NCI-H2196 treated with DMSO at 0.1 percent for 48 hours (cell line): ENCODE data around the gene ELMO1.

ENCODE experiments used
- DNase-seq: peaks from one replicate; lab custom pipeline; 2025; ENCODE audit not compliant: unreplicated experiment; lab: John Stamatoyannopoulos, UW

The ELMO1 gene

DNA sequence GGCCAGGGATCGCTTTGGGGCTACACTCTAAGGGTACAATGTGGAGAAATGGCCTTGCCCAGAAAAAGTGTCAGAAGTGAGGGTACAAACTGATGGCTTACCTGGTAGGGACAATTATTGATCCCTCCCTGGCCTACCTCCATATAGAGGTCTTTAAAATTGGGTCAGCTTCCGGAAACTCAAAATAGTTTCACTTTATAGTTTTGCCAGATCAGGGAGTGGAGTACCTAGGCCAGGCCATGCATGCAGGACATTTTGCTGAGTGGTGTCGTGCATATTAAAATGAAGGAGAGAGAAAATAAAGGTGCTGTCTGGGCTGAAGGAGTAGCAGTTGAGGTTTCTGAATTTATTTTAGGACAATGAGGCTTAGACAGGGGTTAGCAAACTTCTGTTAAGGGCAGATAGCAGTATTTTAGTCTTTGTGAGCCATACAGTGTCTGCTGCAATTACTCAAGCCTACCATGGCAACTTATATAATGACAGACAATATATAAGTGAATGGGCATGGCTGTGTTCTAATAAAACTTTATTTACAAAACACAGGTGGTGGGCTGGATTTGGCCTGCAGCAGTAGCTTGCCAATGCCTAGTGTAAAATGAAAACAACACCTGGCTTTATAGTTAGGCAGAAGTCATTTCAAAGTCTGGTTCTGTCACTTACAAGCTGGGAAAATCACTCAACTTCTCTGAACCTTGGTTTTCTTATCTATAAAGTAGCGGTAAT, 547.5 kb downstream of the ELMO1 start:
- no peak for DNase-seq

DNA sequence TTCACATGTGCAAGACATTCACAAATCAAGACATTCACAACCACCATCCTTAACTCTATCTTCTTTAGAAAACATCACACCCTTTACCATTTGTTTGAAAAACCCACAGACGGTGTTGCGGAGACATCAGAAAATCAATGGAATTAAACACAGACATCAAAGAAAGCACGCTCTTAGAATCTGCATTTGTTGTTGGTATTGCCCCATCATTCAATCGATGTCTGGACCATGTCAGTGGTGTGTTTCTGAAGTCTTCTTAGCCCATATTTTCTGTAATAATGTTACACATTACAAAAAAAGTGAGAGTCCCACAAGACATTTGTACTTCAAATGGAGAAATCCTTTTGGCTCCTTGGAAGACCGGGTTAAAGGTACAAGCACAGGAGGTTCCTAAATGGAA, 550.5 kb downstream of the ELMO1 start:
- DNase-seq: no peak

DNA sequence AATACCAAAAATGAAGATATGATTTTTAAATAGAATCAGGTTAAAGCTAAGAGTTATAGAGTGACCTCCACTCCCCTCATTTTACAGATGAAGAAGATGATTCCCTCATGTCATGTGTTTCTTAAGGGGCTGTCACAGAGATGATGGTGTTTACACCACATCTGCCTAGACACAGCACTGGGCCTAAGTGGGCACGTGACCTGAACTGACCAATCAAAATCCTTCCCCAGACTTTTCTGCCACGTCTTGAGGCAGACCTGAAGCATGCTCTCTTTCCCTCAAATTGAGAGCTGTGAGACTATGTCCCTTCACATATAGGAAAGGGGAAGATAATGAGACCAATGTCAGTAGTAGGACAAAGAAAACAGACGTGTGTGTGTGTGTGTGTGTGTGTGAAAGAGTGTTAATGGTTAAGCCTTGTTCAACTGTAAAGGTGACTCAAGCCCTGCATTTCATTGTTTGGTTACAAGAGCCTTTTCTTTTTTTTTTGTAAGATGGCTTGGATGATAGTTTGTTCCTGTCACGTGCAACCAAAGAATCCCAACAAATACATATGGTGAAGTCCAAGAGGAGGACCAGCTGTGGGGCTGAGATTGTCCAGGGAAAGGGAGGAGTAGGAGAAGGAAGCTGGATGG, 551.6 kb downstream of the ELMO1 start:
- DNase-seq: no peak

- DNase-seq: no peak
Observed at GRCh38 chr7:36896418-36896817, 552.2 kb downstream of the ELMO1 start.

- no peak for DNase-seq
Observed at GRCh38 chr7:36895192-36895591, 553.5 kb downstream of the ELMO1 start.

GRCh38 chr7:36894190-36894589, 554.5 kb downstream of the ELMO1 start:
- DNase-seq: no peak

DNA sequence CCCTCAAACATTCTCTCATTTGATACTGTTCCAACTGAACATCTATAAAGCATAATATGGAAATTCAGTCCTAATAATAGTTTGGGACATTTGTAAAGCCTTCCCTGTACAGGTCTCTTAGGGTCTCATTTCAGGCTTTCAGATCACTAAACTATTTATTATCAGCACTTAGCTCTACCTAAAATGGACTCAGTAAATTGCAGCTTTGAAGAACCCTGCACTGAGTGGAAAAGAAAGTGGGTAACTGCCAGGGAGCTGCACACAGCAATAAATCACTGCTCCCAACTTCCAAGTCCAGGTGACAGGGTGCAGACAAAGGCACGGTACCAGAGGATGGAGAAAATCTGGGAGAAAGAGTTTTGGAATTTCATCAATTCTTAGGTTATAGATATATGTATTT, 559.5 kb downstream of the ELMO1 start:
- DNase-seq: no peak

DNA sequence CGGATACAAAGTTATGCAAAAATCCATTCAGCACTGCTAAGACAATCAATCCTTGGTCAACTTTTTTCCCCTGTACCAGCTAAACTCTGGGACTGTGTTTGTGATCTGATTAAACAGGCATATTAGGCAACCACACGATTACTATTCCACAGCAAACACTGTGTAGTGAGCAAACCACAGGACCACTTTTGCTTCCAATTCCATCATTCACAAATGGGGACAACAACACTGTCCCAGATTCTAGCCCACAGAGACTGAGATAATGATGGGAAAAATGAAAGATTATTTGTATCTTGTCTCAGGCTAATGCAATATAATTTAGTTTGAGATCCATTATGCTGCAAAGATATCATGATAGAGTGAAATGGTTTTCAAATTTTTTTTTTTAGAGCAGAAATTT, 560.7 kb downstream of the ELMO1 start:
- no peak for DNase-seq

DNA sequence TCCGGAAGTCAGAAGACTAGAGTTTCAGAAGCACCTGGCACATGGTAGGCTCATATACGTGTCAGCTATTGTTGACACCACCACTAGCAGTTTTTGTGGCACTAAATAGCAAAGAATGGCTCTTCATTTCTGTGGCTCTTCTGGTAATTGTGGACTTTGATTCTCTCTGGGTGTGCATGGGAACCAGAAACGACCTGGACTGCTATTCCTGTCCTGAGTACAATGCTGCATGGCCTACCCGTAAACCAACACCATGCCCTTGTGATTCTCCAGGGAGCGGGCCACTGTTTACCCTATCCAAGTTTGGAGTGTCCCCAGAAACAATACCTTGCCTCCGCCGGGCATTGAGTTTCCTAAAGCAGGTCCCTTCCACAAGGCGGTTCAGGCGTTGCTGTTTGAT, 561.4 kb downstream of the ELMO1 start:
- DNase-seq: no peak

DNA sequence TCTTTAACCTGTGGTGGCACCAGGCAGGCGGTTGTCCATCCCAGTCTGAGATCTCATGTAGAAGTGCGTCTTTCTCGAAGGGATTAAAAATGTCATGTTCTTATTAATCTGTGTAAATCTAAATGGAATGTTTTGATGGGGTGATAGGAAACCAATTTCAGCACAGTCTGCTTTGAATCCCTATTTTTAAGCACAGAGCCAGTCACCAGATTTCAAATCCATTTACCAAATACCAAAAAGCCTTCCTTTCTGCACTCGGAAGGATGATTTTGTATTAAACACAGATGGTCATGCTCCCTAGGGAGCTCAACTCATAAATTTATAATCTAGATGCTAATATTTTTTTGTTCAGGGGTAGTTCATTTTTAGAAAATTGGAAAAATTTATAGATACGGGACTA, 563.8 kb downstream of the ELMO1 start:
- no peak for DNase-seq

GRCh38 chr7:36884351-36884750, 564.3 kb downstream of the ELMO1 start:
- no peak for DNase-seq

- DNase-seq: no peak
Observed at GRCh38 chr7:36881233-36881874, 567.3 kb downstream of the ELMO1 start.

DNA sequence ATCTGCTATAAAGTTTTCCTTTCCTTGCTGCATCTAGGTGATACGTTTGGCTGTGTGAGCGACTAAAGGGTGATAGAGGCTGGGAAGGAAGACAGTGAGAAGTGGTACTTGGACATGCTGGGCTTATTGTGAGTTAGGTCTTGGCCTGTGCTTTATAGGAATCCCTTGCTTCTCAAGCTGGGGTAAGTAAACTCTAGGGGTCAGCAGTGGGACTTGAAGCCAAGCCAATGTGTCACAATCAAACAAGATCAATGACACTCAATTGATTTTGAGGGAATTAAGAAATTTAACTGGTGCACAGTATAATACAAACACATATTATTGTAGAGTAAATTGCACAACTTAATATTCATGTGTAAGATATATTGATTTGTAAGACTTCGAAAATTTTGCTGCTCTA, 568.6 kb downstream of the ELMO1 start:
- DNase-seq: no peak

DNA sequence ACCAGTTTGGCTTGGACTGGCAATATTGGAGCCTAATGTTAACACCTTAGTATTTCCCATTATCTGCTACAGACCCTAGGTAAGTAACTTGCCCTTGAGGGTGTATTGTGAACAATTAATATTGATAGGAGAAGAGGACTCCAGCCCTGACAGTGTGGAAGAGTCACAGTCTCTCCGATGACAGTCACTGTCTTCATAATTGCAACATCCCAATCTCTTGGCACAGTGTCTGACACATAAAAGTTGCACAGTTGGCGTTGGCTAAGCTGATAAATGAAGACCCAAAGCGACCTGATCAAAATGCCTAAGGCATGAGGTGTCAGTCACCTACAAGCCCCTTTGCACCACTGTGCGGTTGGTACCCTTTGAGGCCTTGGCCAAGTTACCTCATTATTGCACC, 569.6 kb downstream of the ELMO1 start:
- no peak for DNase-seq

DNA sequence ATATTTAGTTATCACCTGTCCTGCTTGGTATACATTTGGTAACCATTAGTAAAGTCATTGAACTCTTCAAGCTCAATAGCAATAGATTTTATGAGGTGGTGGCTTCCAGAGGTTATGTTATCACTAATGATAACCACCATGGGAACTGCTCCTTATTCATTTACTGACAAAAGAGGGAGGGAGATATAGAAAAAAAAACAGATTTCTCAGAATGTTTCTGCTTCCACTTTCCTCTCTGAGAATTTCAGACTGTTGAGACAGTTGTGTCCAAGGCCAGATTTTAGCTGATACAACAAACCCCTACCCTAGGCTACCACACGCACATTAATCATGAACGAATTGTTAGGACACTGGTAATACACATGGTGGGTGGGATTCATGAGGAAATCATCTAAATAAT, 570.4 kb downstream of the ELMO1 start:
- DNase-seq: no peak

DNA sequence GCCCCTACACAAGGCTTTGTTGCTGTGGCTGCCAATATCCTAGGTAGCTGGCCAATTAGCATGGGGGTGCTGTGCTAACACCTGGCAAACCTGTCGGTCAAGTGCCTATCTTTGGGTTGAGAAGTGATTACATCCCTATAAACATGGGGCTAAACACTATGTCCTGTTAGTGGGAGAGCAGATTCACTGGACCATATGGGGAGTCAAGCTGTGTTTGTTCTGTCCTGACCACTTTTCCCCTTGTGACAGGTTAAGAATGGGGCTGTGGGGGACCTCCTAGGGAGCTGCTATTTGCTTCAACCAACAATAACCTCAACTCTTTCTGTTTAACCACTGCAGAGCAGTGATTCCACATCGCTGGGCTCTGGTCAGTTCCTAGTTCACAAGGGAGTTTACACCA, 572.9 kb downstream of the ELMO1 start:
- DNase-seq: no peak

DNA sequence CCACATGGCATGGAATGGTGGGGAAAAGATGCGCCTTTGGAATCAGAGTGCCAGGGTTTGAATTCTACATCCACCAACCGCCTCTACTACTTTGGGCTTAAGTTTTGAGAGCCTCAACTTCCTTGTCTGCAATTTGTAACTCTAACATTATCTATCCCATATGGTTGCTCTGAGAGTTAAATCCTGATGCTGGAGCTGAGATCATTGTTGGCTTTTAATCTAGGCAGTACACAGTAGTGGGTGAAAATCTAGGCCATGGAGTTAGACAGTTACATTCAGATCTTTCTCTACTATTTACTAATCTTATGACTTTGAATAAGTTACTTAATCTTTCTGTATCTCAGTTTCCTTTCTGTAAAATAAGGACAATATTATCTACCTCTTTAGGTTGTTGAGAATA, 574.6 kb downstream of the ELMO1 start:
- no peak for DNase-seq

GRCh38 chr7:36871863-36872262, 576.8 kb downstream of the ELMO1 start:
- no peak for DNase-seq

GRCh38 chr7:36871355-36871738, 577.3 kb downstream of the ELMO1 start:
- no peak for DNase-seq

GRCh38 chr7:36870625-36871354, 577.9 kb downstream of the ELMO1 start:
- no peak for DNase-seq

GRCh38 chr7:36868727-36869411, 579.8 kb downstream of the ELMO1 start:
- no peak for DNase-seq
